ENCODE measurements around the gene ANTXR1.

The ANTXR1 gene

GRCh38 chr2:69007169-69007568 is 5.8 kb upstream of the ANTXR1 start:
- no peak for DNase-seq (ENCODE audit: low spot score)

DNA sequence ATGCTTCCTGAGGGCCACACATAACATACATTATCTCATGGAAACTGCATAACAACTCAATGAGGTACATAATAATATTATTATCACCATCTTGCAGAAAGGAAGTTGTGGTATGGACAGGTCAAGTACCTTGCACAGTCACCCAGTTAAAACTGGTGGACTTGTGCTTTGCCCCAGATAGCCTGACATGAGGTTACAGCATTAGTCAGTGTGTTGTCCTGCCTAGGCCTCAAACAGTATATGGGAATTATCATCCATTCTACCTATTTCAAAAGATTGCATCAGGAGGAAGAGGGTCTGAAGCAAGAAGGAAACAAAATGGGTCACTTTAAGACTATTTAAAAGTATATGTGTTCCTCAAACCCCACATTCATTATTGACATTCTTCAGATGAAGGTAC is 5.4 kb upstream of the ANTXR1 start:
- no peak for DNase-seq (ENCODE audit: low spot score)

GRCh38 chr2:69010437-69011194 is 2.4 kb upstream of the ANTXR1 start:
- DNase-seq (ENCODE audit: low spot score) = no peak

GRCh38 chr2:69011611-69012157 is 1.3 kb upstream of the ANTXR1 start:
- DNase-seq (ENCODE audit: low spot score) = no peak

DNA sequence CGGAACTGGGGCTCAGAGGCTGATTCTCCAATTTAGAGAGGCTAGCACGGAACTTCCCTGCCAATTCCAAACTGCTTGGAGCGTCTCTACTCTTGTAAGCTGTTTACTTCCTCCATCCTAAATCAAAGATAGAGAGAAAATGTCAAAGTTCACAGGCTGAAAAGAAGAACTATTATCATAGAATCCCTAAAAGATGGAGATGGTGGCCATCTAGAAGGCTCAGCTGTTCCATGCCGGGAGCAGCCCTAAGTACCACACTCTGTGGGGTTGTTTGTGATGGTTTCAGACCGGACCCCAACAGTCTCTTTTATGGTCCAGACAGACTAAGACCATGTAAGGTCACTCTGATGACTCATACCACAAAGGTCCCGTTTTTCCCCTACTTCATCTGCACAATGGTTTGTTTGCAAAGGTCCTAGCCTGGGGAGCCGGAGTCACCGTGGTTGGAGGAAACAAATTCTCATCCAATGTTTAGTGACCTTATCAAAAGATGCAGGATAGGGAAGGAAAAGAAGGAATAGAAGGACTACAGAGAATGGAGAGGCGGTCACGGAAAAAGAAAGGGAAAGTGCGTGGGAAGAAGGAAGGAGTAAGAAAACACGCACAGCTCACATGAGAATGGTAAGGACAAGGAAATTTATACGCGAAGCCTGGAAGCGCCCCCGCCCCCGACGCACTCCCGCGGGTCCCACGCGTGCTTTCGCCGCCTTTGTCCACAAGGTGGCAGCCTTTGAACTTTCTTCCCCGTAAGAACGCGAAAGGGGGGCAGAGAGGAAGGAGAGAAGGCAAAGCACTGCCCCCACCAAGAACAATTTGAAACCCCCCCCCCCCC is 453 bp upstream of the ANTXR1 start:
- no peak for DNase-seq (ENCODE audit: low spot score)

DNA sequence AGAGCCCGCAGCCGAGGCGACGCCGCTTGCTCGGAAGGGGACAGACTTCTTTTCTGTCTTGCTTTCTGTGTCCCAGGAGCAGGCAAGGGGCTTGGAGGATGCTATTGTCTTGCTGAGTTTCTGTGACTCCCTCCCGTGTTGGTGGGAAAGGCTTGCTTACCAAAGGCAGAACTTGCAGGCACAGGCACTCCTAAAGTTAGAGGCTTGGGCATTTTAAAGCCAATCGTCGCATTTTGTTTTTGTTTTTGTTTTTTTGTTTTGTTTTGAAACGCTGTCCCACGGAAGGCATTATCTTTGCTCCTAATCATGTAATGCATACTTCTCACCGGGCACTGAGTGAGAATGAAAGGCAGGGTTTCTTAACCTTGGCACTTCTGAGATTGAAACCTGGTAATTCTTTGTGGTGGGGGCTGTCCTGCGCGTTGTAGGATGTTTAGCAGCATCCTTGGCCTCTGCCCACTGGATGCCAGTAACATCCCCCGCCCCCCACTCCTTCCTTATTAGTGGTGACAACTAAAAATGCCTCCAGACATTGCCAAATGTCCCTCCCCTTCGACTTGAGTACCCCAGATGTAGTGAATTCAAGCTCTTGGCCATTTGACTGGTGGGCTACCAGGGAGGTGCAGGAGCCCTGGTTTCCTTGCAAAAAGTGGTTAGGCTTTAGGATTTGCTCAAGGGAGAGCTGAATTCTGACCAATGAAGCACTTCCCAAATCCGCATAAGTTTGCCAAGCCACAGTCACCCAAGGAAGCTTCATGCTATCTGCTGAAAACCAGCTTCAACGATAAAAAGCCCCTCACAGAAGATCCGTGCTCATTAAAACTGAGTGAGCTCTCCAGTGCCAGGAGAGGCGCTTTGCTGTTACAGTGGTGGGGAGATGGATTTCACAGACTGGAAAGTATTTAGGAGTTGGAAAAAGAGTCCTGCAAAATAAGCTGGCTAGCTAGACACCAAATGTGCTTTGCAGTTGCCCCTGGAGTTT is 1.2 kb downstream of the ANTXR1 start:
- no peak for DNase-seq (ENCODE audit: low spot score)

- DNase-seq (ENCODE audit: low spot score) = no peak
These were observed 4.1 kb downstream of the ANTXR1 start for GRCh38 chr2:69017080-69017479.

DNA sequence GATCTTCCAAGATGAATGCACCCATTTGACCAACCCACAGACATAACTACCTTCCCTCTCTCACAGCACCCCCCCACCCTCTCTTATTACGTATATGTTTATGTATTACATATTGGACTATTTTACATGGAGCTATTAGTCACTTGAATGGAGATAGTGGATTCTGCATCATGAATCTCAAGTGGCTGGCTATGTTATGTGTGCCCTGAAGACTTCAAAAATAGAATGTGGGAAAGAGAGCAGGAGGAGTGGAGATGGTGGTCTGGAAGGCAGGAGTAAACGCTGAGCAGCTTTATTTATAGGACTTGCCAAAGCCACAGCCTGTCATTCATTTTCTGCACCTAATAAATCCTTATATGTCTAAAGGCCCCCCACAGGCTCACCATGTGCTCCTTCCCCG is 4.9 kb downstream of the ANTXR1 start:
- no peak for DNase-seq (ENCODE audit: low spot score)

DNA sequence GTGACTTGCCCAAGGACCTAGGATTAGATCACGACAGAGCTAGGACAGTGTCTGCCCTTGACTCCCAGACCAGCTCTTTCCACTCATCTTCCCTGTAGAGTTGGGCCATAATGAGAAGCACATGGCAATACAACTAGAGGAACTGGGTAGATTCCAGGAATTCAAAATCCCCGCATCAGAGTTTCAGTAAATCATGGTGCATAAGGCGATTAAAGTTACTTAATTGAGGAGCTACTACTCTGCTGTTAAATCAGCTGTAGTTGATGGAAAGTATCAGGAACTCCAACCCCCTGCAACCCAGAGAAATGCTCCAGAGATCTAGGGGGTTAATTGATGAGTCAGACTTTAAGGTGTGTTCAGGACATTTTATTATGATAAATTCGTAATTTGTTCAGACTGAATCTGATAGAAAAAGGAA is 5.7 kb downstream of the ANTXR1 start:
- no peak for DNase-seq (ENCODE audit: low spot score)

DNA sequence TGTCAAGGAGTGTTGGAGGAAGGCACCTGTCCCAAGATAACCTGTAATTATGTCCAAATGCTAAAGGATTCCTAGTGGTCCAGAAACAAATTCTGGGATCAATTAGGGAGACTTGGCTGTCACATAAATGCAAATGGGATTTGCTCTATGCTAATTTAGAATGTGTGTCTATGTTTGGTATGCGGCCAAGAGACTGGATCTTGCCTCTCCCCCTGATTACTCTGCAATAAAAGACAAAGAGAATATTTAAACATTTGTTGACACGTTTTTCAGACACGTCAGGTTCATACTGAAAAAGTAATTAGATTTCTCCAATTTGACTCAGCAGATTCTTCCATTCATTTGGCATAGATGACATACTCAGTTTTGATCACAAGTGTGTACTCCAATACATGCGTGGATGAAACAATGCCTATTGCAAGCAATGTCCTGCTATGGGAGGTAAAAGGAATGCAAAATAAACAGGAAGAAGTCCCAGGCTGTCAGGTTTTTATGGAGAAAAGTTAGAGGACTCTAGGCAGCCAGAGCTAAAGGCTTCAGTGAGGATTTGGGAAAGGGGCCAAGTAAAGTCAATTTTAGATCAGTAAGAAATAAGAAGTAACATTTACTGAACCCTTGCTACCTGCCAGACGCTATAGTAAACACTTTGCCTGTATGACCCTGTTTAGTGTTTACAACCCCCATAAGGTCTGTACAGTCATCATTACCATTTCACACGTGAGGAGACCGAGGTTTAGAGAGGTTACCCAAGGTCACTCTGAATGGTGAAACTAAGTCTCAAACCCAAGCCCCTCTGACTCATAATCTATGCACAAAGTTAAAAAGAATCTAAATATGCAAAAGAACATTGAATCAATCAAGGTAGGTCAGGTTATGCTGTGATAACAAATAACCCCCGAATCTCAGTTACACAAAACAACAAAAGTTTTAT is 7.8 kb downstream of the ANTXR1 start:
- no peak for DNase-seq (ENCODE audit: low spot score)

GRCh38 chr2:69021727-69022126 is 8.7 kb downstream of the ANTXR1 start:
- no peak for DNase-seq (ENCODE audit: low spot score)

GRCh38 chr2:69022548-69022947 is 9.6 kb downstream of the ANTXR1 start:
- DNase-seq (ENCODE audit: low spot score) = no peak

- no peak for DNase-seq (ENCODE audit: low spot score)
These were observed 10.3 kb downstream of the ANTXR1 start for GRCh38 chr2:69023236-69023635.

- DNase-seq (ENCODE audit: low spot score) = peak; percentile 32
These were observed 13.0 kb downstream of the ANTXR1 start for GRCh38 chr2:69026026-69026425.

DNA sequence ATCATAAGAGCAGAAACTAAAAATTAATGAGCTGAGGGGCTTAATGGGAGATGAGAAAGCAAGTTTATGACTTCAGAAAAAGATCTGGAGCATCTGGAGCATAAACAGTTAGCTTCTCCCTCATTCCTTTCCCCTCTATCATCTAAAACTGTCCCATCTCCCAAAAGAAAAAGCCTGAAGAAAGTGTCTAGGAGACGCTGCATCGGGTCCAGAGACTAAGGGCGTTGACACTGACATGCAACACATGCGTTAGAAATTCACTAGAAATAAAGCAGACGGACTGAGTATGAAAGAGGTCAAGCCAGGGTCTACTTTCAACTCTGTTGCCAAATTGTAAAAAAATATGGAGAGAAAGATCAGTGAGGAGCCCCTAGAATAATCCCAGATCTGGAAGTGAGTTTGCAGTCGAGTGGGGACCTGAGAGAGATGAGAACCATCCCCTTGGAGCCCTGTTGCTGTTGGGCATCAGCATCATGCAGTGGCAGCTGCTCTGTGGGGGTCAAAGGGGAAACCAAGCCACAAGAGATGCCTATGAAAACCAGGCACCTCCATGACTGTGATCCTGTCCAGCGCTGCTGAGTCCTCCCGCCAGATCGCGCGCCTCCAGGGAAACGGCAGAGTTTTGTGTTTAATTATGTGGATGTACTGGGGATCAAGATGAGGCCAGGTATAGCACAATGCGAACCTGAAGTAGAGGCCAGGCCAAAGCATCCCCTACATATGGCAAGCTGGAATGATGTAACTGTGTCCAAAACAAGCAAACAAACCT is 13.9 kb downstream of the ANTXR1 start:
- DNase-seq (ENCODE audit: low spot score) = no peak

DNA sequence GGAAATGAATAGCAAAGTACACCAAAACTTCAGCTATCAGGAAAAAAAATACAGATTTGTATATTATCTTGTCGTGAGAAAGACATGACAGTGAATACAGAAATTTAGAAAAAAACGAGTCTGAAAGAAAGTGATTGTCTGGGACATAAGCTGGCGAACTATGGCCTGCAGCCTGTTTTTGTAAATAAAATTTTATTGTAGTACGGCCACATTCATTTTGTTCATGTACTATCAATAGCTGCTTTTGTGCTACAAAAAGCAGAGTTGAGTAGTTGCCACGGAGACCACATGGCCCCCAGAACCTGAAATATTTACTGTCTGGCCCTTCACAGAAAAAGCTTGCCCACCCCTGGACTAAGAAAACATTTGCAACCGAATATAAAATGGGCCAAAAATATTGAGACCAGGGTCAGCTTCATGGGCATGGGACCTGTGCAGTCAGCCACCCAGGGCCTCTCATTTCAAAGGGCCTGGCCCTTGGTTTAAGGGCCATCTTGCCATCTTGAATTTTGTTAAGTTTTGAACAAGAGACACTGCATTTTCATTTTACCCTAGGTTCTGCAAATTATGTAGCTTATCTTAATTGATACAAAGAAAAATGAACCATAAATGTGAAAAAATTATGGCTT is 17.9 kb downstream of the ANTXR1 start:
- no peak for DNase-seq (ENCODE audit: low spot score)

GRCh38 chr2:69031466-69031865 is 18.5 kb downstream of the ANTXR1 start:
- DNase-seq (ENCODE audit: low spot score) = no peak

DNA sequence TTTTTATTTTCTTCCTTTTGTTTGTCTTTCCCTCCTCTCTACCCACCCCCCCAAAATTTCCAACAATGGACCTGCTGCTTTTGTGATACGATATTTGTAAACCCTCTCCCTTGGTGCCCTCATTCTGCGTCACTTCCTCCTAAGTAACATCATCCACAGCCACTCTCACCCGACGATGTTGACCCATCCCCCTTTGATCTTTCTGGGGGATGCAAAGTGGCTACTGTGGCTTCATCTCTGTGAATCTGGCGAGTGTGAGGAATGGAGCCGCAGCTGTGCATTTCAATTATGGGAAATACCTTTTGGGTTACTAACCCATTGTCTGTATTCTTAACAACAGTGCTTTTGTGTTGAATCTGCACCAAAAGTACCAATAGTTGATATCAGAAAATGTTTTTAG is 19.4 kb downstream of the ANTXR1 start:
- no peak for DNase-seq (ENCODE audit: low spot score)

- DNase-seq (ENCODE audit: low spot score) = no peak
These were observed 20.6 kb downstream of the ANTXR1 start for GRCh38 chr2:69033461-69034095.
